Suppressor macrophage (primary cell): ENCODE results near the gene PLXNA2.

ENCODE experiments used
- DNase-seq, 4 experiments: peaks; one replicate each; pipeline ENCODE4 v3.0.0-alpha.2; 2020 to 2022

The PLXNA2 gene

DNA sequence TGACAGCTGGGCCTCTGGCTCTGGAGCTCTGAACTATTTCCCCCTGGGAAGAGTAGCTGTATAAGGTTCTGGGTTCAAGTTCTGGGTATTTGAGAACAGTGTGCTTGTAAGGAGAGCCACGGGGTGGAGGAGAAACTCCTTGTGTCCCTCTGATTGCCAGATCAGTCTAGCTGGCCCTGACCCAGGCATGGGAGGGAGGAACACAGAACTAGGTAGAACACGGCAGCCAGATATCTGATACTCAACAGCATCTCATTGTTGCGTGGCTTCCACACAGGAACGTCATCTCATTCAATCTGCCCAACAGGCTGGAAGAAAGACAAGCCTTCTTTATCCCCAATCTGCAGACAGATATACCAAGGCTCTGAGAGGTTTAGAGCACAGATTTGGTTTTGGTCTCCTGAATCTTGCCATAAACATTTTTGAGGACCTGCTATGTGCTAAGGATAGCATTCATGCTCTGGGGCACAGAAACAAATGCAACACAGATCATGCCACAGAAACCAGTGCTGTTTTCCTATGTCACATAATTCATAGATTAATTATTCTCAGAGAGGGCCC lies 83.8 kb downstream of the PLXNA2 start:
- no peak for DNase-seq

GRCh38 chr1:208159555-208160258 lies 84.5 kb downstream of the PLXNA2 start:
- DNase-seq = no peak

GRCh38 chr1:208158640-208159554 lies 85.3 kb downstream of the PLXNA2 start:
- peak; percentile 11 to 57 (median 40) for DNase-seq

GRCh38 chr1:208157769-208158168 lies 86.4 kb downstream of the PLXNA2 start:
- no peak for DNase-seq

DNA sequence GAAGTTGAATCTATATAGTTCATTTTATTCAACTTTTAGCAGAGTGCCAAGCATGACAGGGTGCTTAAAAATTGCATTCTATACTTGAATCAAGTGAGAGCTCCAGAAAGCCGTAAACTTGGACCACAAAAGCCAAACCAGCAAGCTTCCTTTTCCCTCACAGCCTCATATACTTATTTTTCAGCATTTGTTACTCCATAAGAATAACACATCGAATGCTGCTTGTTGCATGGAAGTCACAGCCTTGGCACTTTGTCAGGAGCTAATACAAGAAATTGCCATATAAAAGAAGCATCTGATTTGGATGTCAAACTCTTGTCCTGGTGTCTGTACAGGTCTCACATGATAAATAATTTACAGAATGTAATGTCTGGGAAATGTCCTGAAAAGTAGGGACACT lies 87.4 kb downstream of the PLXNA2 start:
- DNase-seq = no peak

DNA sequence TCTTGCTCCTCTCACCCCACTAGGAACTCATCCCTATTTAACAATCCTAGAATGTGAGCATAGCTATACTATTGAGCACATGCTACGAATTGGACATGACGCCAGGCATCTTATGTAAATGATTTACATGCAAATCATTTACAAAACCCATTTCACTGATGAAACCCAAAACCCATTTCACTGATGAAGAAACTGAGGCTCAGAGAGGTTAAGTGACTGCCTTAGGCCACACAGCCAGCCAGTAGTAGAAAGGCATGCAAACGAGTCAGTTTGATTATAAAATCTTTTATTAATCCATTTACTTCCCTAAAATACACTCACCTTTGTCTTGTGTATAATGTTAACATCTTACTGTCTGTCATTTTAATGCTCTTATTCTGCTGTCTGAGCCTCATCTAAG lies 87.9 kb downstream of the PLXNA2 start:
- DNase-seq = no peak

- no peak for DNase-seq
These were observed 89.2 kb downstream of the PLXNA2 start for GRCh38 chr1:208154679-208155642.

DNA sequence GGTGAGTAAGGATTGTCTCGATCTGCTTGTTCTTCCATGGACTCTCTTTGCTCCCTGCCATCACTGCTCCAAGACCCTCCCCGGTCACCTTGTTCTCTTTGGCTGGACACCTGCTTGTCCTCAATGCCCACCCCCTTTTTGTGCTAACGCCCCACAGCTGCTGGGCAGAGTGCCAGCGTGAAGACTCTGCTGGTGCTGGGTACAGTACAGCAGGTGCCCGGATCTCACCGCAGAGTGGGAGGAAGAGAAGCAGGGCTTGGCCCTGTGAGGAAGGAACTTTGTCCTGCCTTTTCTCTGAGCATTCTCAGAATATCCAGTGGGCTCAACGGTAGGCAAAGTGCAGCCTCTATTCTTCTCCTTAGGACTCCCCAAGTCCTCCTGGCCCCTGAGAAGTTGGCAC lies 90.1 kb downstream of the PLXNA2 start:
- DNase-seq = no peak

DNA sequence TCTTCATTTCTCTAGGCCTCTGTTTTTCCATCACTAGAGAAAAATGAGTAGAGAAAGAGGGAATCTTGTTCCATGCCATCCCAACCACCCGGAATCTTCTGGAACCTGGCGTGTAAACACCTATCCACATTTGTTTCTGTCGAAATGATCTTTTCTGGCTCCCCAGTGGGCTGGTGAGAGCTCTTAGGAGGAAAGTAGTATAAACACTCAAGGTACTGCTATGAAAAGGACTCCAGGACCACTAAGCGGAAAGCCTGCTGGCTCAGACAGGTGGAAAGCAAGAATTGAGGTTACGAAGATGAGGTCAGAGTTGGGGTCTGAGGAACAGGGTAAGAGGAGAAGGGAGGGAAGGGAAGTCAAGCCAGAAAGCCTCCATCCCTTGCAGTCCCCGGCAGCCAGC lies 90.8 kb downstream of the PLXNA2 start:
- no peak for DNase-seq

DNA sequence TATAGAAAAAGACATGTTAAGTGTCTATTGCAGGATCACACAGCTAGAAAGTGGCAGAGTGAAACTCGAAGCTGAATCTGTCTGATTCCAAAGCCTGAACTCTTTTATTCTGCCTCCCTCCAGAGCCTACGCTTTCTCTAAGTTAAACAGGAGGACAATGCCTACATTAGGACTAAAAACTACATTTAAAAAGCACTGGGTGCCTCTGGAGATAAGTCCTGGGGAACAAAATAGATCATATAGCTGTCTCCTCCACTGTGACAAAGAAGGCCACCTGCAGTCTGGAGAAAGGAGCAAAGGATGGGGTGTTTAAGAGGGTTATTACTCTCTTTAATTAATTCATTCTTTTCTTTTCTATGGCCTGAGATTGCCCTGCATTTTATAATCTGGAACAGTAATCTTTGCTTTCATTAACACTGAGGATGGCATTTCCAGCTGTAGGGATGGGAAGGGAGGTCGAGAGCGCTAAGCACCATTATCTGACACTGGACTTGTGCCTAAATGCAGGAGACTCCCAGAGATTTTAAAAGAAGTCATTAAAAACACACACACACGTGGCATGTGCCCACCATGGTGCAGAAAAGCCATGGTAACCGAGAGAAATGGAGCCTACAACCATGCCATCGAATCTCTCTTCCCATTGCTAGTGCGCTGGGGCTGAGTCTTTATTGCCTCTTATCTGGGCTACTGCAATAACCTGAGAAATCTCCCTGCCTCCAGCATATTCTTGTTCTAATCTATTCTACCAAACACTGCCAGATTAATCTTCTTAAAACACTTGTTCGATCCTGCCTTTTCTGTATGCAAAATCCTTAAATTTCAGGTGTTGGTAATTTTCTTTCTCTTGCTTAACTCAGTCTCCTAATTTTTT lies 92.2 kb downstream of the PLXNA2 start:
- DNase-seq = no peak

GRCh38 chr1:208150833-208151458 lies 93.2 kb downstream of the PLXNA2 start:
- DNase-seq = no peak

GRCh38 chr1:208149776-208150514 lies 94.2 kb downstream of the PLXNA2 start:
- no peak for DNase-seq

DNA sequence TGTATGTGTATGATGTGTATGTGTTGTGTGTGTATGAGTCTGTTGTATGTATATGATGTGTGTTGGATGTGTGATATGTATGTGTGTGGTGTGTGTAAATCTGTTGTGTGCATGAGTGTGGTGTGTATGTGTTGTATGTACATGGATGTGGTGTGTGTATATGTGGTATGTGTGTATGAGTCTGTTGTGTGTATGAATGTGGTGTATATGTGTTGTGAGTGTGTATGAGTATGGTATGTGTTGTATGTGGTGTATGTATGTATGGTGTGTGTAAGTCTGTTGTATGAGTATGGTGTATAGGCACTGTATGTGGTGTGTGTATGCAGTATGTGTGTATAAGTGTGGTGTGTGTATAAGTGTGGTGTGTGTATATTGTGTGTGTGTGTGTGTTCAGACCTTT lies 95.0 kb downstream of the PLXNA2 start:
- no peak for DNase-seq

DNA sequence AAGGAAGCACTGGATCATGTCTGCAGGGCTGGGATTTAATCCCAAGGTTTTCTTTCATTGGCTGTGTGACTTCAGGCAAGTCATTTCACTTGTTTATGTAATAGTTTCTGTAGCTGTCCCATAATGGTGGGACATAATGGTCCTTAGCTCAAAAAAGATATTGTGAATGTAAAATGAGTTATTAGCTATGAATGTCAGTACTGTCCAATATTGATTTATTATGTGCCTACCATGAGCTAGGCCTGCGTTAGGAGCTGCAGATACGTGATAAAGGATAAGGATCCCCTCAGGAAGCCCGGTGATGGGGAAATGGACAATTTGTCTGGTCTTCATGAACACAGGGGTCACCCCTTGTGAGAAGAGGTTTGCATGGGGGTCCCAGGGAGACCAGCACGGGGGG lies 95.8 kb downstream of the PLXNA2 start:
- DNase-seq = no peak

DNA sequence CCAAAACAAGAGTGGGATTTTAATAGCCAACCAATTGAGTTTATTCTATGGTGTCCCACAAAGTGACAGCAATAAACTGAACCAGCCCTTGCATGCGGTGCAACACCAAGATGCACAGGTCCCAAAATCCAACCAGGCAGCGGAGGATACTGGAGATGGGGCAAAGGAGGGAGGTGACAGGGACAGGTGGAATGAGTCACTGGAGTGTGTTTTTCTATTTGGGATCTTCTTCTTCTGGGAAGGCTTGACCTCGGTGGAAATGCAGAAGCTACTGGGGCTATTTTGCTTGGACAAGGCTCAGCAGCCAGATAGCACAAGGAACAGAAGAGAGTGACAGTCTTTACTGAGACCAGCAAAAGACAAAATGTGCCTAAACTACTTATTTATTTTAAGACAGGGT lies 97.5 kb downstream of the PLXNA2 start:
- DNase-seq = no peak

GRCh38 chr1:208145167-208145566 lies 99.0 kb downstream of the PLXNA2 start:
- no peak for DNase-seq

GRCh38 chr1:208142590-208143382 lies 101.4 kb downstream of the PLXNA2 start:
- DNase-seq = no peak

DNA sequence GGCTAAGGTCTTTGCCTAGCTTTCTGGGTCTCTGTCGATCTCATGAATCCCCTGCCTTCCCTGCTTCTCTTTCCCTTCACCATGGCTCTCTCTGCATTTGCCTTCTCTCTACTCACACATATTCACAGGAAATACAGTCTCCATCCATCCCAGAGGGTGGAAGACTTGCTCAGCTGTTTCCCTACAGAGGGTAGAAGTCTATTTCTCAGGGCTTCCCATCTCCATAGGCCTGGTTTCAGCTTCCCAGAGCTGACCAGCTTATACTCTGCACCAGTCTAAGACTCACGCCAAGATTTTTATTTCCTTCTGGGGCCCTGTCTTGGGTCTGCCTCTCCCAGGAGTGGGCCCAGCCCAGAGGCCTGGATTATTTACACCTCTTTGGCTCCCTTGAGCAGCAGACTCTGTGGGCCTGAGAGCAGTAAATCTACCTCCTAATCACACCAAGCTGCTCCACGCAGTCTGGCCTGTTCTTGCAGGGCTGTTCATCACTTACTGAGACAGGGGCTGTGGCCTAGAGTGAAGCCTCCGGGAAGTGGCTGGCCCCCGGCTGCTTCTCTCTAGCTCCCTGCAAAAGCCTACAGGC lies 102.5 kb downstream of the PLXNA2 start:
- DNase-seq = no peak
